Central memory CD8-positive, alpha-beta T cell (primary cell): Measurements from ENCODE around the gene ANKRD52.

Source experiments
- ATAC-seq: fragments of 150-1000 bp; cut with Tn5 transposase; replicated peaks from 2 replicates; pipeline ENCODE4 v1.10.0; 2022; ENCODE audit warnings: mild to moderate bottlenecking, moderate FRiP score, moderate number of reproducible peaks; ENCODE audit not compliant: poor library complexity, severe bottlenecking; ENCODE audit errors: extremely low read depth
- DNase-seq, 2 donors: peaks; one replicate each; pipeline ENCODE4 v3.0.0; 2021; ENCODE audit warnings: low spot score in 2 of 2
- H3K27ac Mint-ChIP-seq: one replicate; pipeline ENCODE4 v1.8.0; 2022; ENCODE audit warnings: low read depth, mild to moderate bottlenecking, moderate library complexity, mixed read lengths
- H3K27me3 Mint-ChIP-seq: one replicate; pipeline ENCODE4 v1.8.0; 2022; ENCODE audit warnings: mixed read lengths
- H3K36me3 Mint-ChIP-seq: one replicate; pipeline ENCODE4 v1.8.0; 2022; ENCODE audit warnings: mild to moderate bottlenecking, moderate library complexity, mixed read lengths; ENCODE audit not compliant: insufficient read depth
- H3K4me1 Mint-ChIP-seq: one replicate; pipeline ENCODE4 v1.8.0; 2022; ENCODE audit warnings: mixed read lengths
- H3K4me3 Mint-ChIP-seq: one replicate; pipeline ENCODE4 v1.8.0; 2022; ENCODE audit warnings: mild to moderate bottlenecking, moderate library complexity, mixed read lengths
- H3K9me3 Mint-ChIP-seq: one replicate; pipeline ENCODE4 v1.8.0; 2022; ENCODE audit warnings: mixed read lengths

ANKRD52 gene

GRCh38 chr12:56247923-56248322 is 10.3 kb downstream of the ANKRD52 start:
- peak overlapping the region; percentile 65 for H3K27ac Mint-ChIP-seq
- ATAC-seq (no peak), DNase-seq (no peak)

DNA sequence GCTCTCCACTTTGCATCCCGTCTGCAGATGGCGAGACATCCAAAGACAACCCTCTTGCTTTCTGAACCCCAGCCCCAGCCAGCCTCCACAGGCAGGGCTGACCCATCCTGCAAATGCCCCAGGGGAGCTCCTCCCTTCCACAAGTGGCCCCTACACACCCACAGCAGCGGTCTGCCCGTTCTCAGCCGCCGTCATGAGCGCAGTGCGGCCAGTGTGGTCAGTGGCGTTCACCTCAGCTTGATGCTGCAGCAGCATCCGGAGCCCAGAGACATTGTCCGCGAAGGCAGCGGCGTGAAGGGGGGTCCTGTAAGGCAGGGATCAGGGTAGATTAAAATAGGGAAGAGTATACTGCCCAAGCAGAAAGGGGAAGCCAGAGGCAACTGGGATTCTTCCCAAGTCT is 13.7 kb downstream of the ANKRD52 start:
- ATAC-seq, result no peak
- Mint-ChIP-seq H3K4me1 (no peaks in the 10 kb centered on the region), H3K36me3 (peaks cover 28% of the 10 kb centered on the region), H3K27me3 (no peaks in the 10 kb centered on the region), H3K9me3 (no peaks in the 10 kb centered on the region), H3K4me3 (no peak overlapping the region), H3K27ac (no peak overlapping the region)
- no peak for DNase-seq

More at GRCh38 chr12:56247923-56248322, 10.3 kb downstream of the ANKRD52 start:
- Mint-ChIP-seq H3K4me1 (no peaks in the 10 kb centered on the region), H3K27me3 (no peaks in the 10 kb centered on the region), H3K9me3 (no peaks in the 10 kb centered on the region), H3K36me3 (peaks cover 41% of the 10 kb centered on the region), H3K4me3 (no peak overlapping the region)

DNA sequence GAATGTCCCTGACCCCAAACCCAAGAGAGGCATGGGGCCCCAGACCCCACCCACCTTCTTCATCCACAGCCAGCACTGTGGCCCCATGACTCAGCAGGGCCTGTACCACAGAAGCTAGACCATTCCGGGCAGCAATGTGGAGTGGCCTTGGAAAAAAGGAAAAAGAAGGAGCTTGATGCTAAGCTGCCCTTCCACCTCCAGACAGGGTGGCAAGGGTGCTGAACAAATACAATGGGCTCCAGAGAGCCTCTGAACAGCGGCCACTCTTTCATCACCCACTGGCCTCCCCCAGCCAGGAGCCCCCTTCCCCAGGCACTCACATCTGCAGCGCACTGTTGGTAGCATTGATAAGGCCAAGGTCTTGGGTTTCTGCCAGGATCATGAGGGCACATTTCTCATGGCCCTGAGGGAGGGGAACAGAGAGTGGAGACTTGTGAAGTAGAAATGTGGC is 14.4 kb downstream of the ANKRD52 start:
- H3K9me3 Mint-ChIP-seq, result no peaks in the 10 kb centered on the region
- H3K27me3 Mint-ChIP-seq, result no peaks in the 10 kb centered on the region
- H3K27ac Mint-ChIP-seq, result no peak overlapping the region
- no peaks in the 10 kb centered on the region for H3K4me1 Mint-ChIP-seq
- no peak overlapping the region for H3K4me3 Mint-ChIP-seq
- ATAC-seq (no peak), DNase-seq (no peak)
- H3K36me3 Mint-ChIP-seq, result peaks cover 24% of the 10 kb centered on the region

DNA sequence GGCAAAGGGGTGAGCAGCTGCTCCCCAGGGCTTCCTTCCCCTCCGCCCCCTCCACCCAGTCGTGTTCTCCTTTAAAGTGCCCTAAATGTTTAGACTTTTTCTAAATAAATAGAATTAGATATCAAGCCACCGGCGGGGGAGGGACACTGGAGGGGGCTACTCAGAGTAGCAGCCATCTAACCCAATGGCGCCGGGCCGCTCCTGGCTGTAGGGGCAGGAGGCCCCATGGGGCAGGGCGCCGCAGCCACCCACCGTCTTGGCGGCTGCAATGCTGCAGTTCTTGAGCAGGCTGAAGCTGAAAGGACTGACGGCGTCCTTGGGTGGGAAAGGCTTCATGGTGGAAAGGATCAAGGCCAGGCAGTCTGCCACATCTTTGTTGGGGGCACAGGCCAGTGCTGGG is 15.2 kb downstream of the ANKRD52 start:
- Mint-ChIP-seq H3K27ac (no peak overlapping the region), H3K27me3 (no peaks in the 10 kb centered on the region), H3K36me3 (peaks cover 24% of the 10 kb centered on the region), H3K4me1 (no peaks in the 10 kb centered on the region), H3K4me3 (no peak overlapping the region), H3K9me3 (no peaks in the 10 kb centered on the region)
- DNase-seq (no peak), ATAC-seq (no peak)

- H3K4me1 Mint-ChIP-seq, result peaks cover 1% of the 10 kb centered on the region
- H3K27ac Mint-ChIP-seq, result peak overlapping the region; percentile 65
- no peak overlapping the region for H3K4me3 Mint-ChIP-seq
- peaks cover 21% of the 10 kb centered on the region for H3K36me3 Mint-ChIP-seq
- DNase-seq (no peak), ATAC-seq (no peak)
- no peaks in the 10 kb centered on the region for H3K27me3 Mint-ChIP-seq
- H3K9me3 Mint-ChIP-seq, result no peaks in the 10 kb centered on the region
Observed at GRCh38 chr12:56241424-56242303, 16.5 kb downstream of the ANKRD52 start.

- H3K4me1 Mint-ChIP-seq, result peaks cover 5% of the 10 kb centered on the region
- DNase-seq (no peak), ATAC-seq (no peak)
- H3K27ac Mint-ChIP-seq, result no peak overlapping the region
- no peak overlapping the region for H3K4me3 Mint-ChIP-seq
- H3K9me3 Mint-ChIP-seq, result no peaks in the 10 kb centered on the region
- H3K27me3 Mint-ChIP-seq, result no peaks in the 10 kb centered on the region
- H3K36me3 Mint-ChIP-seq, result peaks cover 9% of the 10 kb centered on the region
Observed at GRCh38 chr12:56237552-56237951, 20.6 kb downstream of the ANKRD52 start.

GRCh38 chr12:56236985-56237384 is 21.2 kb downstream of the ANKRD52 start:
- H3K27me3 Mint-ChIP-seq, result no peaks in the 10 kb centered on the region
- no peak overlapping the region for H3K4me3 Mint-ChIP-seq
- H3K4me1 Mint-ChIP-seq, result peaks cover 5% of the 10 kb centered on the region
- ATAC-seq, result no peak
- H3K36me3 Mint-ChIP-seq, result peaks cover 9% of the 10 kb centered on the region
- no peak overlapping the region for H3K27ac Mint-ChIP-seq
- DNase-seq, result no peak
- no peaks in the 10 kb centered on the region for H3K9me3 Mint-ChIP-seq

GRCh38 chr12:56236091-56236490 is 22.1 kb downstream of the ANKRD52 start:
- Mint-ChIP-seq H3K9me3 (no peaks in the 10 kb centered on the region), H3K4me3 (no peak overlapping the region), H3K4me1 (peaks cover 5% of the 10 kb centered on the region), H3K27ac (no peak overlapping the region), H3K36me3 (peaks cover 7% of the 10 kb centered on the region), H3K27me3 (no peaks in the 10 kb centered on the region)
- ATAC-seq (no peak), DNase-seq (no peak)

DNA sequence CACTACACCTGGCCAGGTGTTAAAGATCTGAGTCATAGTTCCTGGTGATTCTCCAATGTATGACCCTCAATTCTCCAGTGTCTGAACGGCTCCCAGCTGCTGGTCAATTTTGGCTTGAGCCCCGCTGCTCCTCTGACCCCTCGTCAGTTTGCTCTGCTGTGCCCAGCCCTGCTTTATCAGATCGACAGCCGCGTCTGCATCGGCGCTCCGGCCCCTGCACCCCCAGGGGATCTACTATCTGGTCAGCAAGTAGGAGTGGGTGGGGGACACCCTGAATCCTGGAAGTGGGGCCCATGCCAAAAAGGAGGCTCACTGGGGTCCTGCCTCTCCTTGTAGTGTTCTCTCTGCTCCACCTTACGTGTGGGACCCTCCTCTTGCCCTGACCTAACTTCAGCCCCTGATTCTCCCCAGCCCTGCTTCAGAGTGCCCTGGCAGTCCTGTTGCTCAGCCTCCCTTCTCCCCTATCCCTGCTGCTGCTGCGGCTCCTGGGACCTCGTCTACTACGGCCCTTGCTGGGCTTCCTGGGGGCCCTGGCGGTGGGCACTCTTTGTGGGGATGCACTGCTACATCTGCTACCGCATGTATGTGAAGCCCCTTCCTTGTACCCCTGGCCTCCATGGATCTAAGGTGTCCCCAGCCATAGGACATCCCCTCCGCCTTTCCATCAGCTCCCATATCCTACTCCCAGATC is 23.3 kb downstream of the ANKRD52 start:
- no peaks in the 10 kb centered on the region for H3K27me3 Mint-ChIP-seq
- no peak for ATAC-seq
- peaks cover 5% of the 10 kb centered on the region for H3K4me1 Mint-ChIP-seq
- no peak for DNase-seq
- H3K27ac Mint-ChIP-seq, result peak overlapping the region; percentile 3
- H3K36me3 Mint-ChIP-seq, result peaks cover 4% of the 10 kb centered on the region
- no peak overlapping the region for H3K4me3 Mint-ChIP-seq
- no peaks in the 10 kb centered on the region for H3K9me3 Mint-ChIP-seq

- H3K9me3 Mint-ChIP-seq, result no peaks in the 10 kb centered on the region
- no peak overlapping the region for H3K27ac Mint-ChIP-seq
- no peak overlapping the region for H3K4me3 Mint-ChIP-seq
- no peak for ATAC-seq
- peaks cover 10% of the 10 kb centered on the region for H3K36me3 Mint-ChIP-seq
- H3K4me1 Mint-ChIP-seq, result no peaks in the 10 kb centered on the region
- no peak for DNase-seq
- H3K27me3 Mint-ChIP-seq, result no peaks in the 10 kb centered on the region
Observed at GRCh38 chr12:56231184-56231582, 27.0 kb downstream of the ANKRD52 start.

DNA sequence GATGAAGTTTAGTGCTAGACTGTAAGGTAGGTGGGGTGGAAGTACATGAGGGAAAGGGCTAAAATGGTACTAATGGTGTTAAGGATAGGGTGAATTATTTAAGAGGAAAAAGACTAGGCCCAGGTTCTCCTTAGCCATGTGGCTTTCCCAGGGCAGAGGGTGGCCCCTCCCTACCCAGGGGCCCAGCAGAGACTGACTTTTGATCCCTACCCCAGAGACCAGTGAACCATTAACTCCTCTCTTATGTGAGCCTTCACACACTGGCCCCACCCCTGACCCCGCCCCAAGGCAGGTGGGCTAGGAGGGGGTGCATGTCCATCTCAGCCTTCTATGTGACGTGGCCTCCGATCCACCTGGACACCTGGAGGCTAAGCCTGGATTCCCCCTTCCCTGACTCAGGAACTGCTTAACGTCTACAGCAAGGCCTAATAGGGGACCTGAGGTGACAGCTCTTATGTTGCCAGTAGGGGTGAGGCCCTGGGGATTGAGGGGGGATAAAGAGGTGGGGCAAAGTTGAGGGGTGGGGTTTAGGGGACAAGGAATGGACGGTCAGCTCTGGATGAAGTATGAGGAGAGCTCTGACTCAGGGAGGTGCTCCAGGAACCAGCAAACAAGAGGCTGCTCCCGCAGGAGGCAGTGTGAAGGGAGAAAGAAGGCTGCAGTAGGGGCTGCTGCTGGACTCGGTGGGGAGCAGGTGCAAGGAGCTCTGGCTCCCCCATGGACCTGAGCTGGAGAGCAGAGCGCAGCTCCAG is 27.6 kb downstream of the ANKRD52 start:
- Mint-ChIP-seq H3K4me3 (no peak overlapping the region), H3K36me3 (peaks cover 10% of the 10 kb centered on the region), H3K4me1 (peaks cover 1% of the 10 kb centered on the region), H3K27me3 (no peaks in the 10 kb centered on the region), H3K9me3 (no peaks in the 10 kb centered on the region), H3K27ac (no peak overlapping the region)
- DNase-seq (no peak), ATAC-seq (no peak)

DNA sequence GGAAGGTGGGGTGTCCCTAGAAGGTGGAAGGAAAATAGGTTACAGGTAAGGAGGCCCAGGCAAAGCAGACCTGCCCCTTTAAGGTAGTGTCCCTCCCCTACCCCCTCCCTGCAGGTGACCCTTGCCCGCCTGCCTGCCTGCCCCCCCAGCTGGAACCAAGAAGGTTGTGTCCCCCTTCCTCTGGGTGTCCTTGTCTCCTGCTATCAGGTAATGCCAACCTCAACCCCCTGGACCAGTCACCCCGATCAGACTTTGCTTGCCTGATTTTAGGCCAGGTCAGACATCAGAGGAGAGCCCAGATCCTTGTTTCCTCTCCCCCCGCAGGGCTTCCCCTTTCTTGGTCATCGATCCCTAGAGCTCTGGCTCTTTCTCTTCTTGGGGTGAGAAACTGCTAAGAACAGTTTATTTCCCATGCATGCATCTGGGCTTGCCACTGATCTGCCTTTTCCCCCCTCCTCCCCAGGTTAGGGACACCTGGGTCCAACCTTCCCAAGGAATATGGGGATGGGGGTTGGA is 28.2 kb downstream of the ANKRD52 start, which contains the start of gene SLC39A5:
Gene SLC39A5, plus strand, starts transcription at position 136 of the 516 bp plus-strand sequence. CDS start 1,224 bp downstream, outside the sequence.
- Mint-ChIP-seq H3K27ac (no peak within 1 kb of the TSS), H3K36me3 (peaks cover 7% of the 10 kb centered on the region), H3K9me3 (no peaks in the 10 kb centered on the region), H3K4me3 (no peak within 1 kb of the TSS), H3K4me1 (peaks cover 8% of the 10 kb centered on the region), H3K27me3 (no peaks in the 10 kb centered on the region)
- no peak for DNase-seq
- no peak for ATAC-seq
